DMS 273 (cell line): Measurements from ENCODE around the gene SEMA4D.
A peak's percentile ranks its signal among the peaks of the same experiment; 100 is the strongest.
"Not testable (repeated sequence)": the region's sequence is repeated elsewhere in the genome, so short reads cannot be mapped to it uniquely, and the experiment has no call there.

Experiments
- DNase-seq: peaks from one replicate; lab custom pipeline; 2025; ENCODE audit not compliant: unreplicated experiment; lab: John Stamatoyannopoulos, UW

SEMA4D gene

GRCh38 chr9:89374176-89374575, 123.7 kb downstream of the SEMA4D start:
- no peak for DNase-seq

- no peak for DNase-seq
Measured at GRCh38 chr9:89372979-89373378, 124.9 kb downstream of the SEMA4D start.

GRCh38 chr9:89372230-89372816, 125.6 kb downstream of the SEMA4D start:
- peak; percentile 27 for DNase-seq

GRCh38 chr9:89371791-89372190, 126.1 kb downstream of the SEMA4D start:
- not testable (repeated sequence) for DNase-seq

GRCh38 chr9:89370593-89370992, 127.3 kb downstream of the SEMA4D start:
- DNase-seq, result no peak

GRCh38 chr9:89368978-89369377, 128.9 kb downstream of the SEMA4D start:
- DNase-seq, result no peak

GRCh38 chr9:89368550-89368949, 129.4 kb downstream of the SEMA4D start:
- DNase-seq, result no peak

GRCh38 chr9:89367726-89368437, 130.0 kb downstream of the SEMA4D start:
- DNase-seq, result peak; percentile 15

GRCh38 chr9:89367281-89367680, 130.6 kb downstream of the SEMA4D start:
- no peak for DNase-seq

- DNase-seq, result no peak
Measured at GRCh38 chr9:89366711-89367110, 131.2 kb downstream of the SEMA4D start.

- no peak for DNase-seq
Measured at GRCh38 chr9:89365532-89365912, 132.4 kb downstream of the SEMA4D start.

- peak; percentile 84 for DNase-seq
Measured at GRCh38 chr9:89364666-89365531, 133.0 kb downstream of the SEMA4D start.

GRCh38 chr9:89363921-89364665, 133.8 kb downstream of the SEMA4D start:
- DNase-seq, result no peak

- no peak for DNase-seq
Measured at GRCh38 chr9:89363311-89363670, 134.6 kb downstream of the SEMA4D start.

GRCh38 chr9:89362647-89363310, 135.1 kb downstream of the SEMA4D start:
- DNase-seq, result no peak

- no peak for DNase-seq
Measured at GRCh38 chr9:89361816-89362646, 135.9 kb downstream of the SEMA4D start.

GRCh38 chr9:89361031-89361430, 136.9 kb downstream of the SEMA4D start:
- DNase-seq, result no peak

- DNase-seq, result peak; percentile 26
Measured at GRCh38 chr9:89360465-89360864, 137.4 kb downstream of the SEMA4D start.

GRCh38 chr9:89359751-89360261, 138.1 kb downstream of the SEMA4D start:
- DNase-seq, result peak; percentile 24

- peak; percentile 83 for DNase-seq
Measured at GRCh38 chr9:89358985-89359384, 138.9 kb downstream of the SEMA4D start.
